Measurements from ENCODE around the gene SEMG2.

DNA sequence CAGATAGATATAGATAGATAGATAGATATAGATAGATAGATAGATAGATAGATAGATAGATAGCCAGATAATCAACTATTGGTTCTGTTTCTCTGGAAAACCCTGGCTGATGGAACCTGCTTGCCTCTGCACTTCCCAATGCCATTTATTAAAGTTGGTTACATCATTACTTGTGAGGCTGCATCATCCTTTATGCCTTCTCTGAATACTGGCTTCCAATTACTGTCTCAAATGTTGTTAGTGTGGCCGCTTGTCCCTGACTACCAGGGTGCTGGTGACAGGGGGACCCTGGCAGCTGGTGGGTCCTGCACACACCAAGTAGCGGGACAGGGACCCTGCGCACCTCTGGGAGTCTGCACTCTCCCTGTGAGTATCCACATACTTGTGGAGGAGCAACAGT lies 37.1 kb downstream of the SEMG2 start:
- TF ChIP-seq, protein P1, sequence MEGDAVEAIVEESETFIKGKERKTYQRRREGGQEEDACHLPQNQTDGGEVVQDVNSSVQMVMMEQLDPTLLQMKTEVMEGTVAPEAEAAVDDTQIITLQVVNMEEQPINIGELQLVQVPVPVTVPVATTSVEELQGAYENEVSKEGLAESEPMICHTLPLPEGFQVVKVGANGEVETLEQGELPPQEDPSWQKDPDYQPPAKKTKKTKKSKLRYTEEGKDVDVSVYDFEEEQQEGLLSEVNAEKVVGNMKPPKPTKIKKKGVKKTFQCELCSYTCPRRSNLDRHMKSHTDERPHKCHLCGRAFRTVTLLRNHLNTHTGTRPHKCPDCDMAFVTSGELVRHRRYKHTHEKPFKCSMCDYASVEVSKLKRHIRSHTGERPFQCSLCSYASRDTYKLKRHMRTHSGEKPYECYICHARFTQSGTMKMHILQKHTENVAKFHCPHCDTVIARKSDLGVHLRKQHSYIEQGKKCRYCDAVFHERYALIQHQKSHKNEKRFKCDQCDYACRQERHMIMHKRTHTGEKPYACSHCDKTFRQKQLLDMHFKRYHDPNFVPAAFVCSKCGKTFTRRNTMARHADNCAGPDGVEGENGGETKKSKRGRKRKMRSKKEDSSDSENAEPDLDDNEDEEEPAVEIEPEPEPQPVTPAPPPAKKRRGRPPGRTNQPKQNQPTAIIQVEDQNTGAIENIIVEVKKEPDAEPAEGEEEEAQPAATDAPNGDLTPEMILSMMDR (IDR thresholded peaks at IDR 0.05; ENCODE audit: low read length) = no peak
- TF ChIP-seq EZH2 (optimal IDR thresholded peaks at IDR 0.05; ENCODE audit: low read depth, low read length) = no peak
- no peak for TF ChIP-seq EZH2phosphoT487 (IDR thresholded peaks at IDR 0.05; ENCODE audit: low read length)

Measured in MM.1S (cell line).